ENCODE data around the gene SYDE2.

Gene SYDE2

GRCh38 chr1:85220756-85221201 lies 20.0 kb upstream of the SYDE2 start:
- in situ Hi-C loops (cut with HindIII; ENCODE audit: low pct_ligation_motif_present, low sequenced_read_pairs) = no loop called here
- TF ChIP-seq CTCF (IDR thresholded peaks at IDR 0.05; ENCODE audit: low read depth, low read length, missing control alignments) = no peak
- H3K4me3 ChIP-seq (ENCODE audit: low read depth, low read length) = no peak overlapping the region
- peaks cover 3% of the 10 kb centered on the region for H3K27me3 ChIP-seq (replicated peaks)
- H3K36me3 ChIP-seq (replicated peaks) = no peaks in the 10 kb centered on the region
- DNase-seq = no peak
- H3K27ac ChIP-seq = no peak overlapping the region

GRCh38 chr1:85219853-85220610 lies 19.2 kb upstream of the SYDE2 start:
- Histone ChIP-seq H3K36me3 (replicated peaks) (no peaks in the 10 kb centered on the region), H3K27ac (no peak overlapping the region), H3K27me3 (replicated peaks) (peaks cover 3% of the 10 kb centered on the region), H3K4me3 (ENCODE audit: low read depth, low read length) (no peak overlapping the region)
- TF ChIP-seq CTCF (IDR thresholded peaks at IDR 0.05; ENCODE audit: low read depth, low read length, missing control alignments) = no peak
- DNase-seq = no peak
- in situ Hi-C loops (cut with HindIII; ENCODE audit: low pct_ligation_motif_present, low sequenced_read_pairs) = no loop called here

DNA sequence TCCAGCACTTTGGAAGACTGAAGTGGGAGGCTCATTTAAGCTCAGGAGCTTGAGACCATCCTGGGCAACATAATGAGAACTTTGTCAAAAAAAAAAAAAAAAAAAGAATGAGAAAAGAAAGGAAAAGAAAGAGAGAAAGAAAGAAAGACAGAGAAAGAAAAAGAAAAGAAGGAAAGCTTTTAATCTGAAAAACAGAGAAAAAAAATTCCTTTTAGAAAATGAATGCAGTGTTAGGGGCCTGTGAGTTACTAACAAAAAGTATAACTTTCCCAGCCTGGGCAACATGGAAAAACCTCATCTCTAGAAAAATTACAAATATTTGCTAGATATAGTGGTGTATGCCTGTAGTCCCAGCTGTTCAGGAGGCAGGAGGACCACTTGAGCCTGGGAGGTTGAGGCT lies 15.9 kb upstream of the SYDE2 start:
- H3K27ac ChIP-seq = no peak overlapping the region
- no peaks in the 10 kb centered on the region for H3K36me3 ChIP-seq (replicated peaks)
- no peak for TF ChIP-seq CTCF (IDR thresholded peaks at IDR 0.05; ENCODE audit: low read depth, low read length, missing control alignments)
- peaks cover 3% of the 10 kb centered on the region for H3K27me3 ChIP-seq (replicated peaks)
- no peak overlapping the region for H3K4me3 ChIP-seq (ENCODE audit: low read depth, low read length)
- in situ Hi-C loops (cut with HindIII; ENCODE audit: low pct_ligation_motif_present, low sequenced_read_pairs) = no loop called here
- no peak for DNase-seq

GRCh38 chr1:85214654-85215053 lies 13.8 kb upstream of the SYDE2 start:
- in situ Hi-C loops (cut with HindIII; ENCODE audit: low pct_ligation_motif_present, low sequenced_read_pairs) = no loop called here
- H3K4me3 ChIP-seq (ENCODE audit: low read depth, low read length) = no peak overlapping the region
- no peaks in the 10 kb centered on the region for H3K27me3 ChIP-seq (replicated peaks)
- TF ChIP-seq CTCF (IDR thresholded peaks at IDR 0.05; ENCODE audit: low read depth, low read length, missing control alignments) = no peak
- DNase-seq = no peak
- no peak overlapping the region for H3K27ac ChIP-seq
- no peaks in the 10 kb centered on the region for H3K36me3 ChIP-seq (replicated peaks)

- DNase-seq = no peak
- Histone ChIP-seq H3K4me3 (ENCODE audit: low read depth, low read length) (no peak overlapping the region), H3K27me3 (replicated peaks) (no peaks in the 10 kb centered on the region), H3K27ac (no peak overlapping the region), H3K36me3 (replicated peaks) (no peaks in the 10 kb centered on the region)
- in situ Hi-C loops (cut with HindIII; ENCODE audit: low pct_ligation_motif_present, low sequenced_read_pairs) = no loop called here
- TF ChIP-seq CTCF (IDR thresholded peaks at IDR 0.05; ENCODE audit: low read depth, low read length, missing control alignments) = no peak
Observed at GRCh38 chr1:85208488-85208887, 7.7 kb upstream of the SYDE2 start.
